MG63 (cell line): ENCODE data around the gene RNASE2. TPM values are rescaled to one million over a fixed set of nuclear protein-coding genes. Genes with fewer than 3 reads are reported as not detected.
"Not testable (repeated sequence)": the region's sequence is repeated elsewhere in the genome, so short reads cannot be mapped to it uniquely, and the experiment has no call there.

Source experiments
- DNase-seq: peaks from one replicate; pipeline ENCODE4 v3.0.0-alpha.2; 2020
- H3K27me3 ChIP-seq: fragments of 250-450 bp; sonication (Bioruptor Pico); 2 replicates; pipeline ENCODE4 v1.5.1; 2020; ENCODE audit warnings: mild to moderate bottlenecking, moderate library complexity
- H3K36me3 ChIP-seq: fragments of 250-450 bp; sonication (Bioruptor Pico); 2 replicates; pipeline ENCODE4 v1.5.1; 2020; ENCODE audit warnings: mild to moderate bottlenecking, moderate library complexity
- H3K4me3 ChIP-seq: fragments of 250-450 bp; sonication (Bioruptor Pico); 2 replicates; pipeline ENCODE4 v1.5.1; 2020; ENCODE audit warnings: mild to moderate bottlenecking, moderate library complexity
- H3K9me3 ChIP-seq: fragments of 250-450 bp; sonication (Bioruptor Pico); 2 replicates; pipeline ENCODE4 v1.5.1; 2020; ENCODE audit warnings: mild to moderate bottlenecking, moderate library complexity
- total RNA-seq: library from RNA; depleted of rRNA; stranded (reverse); fragments of >200 nt; shearing (Covaris generic); gene quantifications from 2 replicates; pipeline ENCODE4 v1.2.3, GENCODE V29; 2014; ENCODE audit warnings: low replicate concordance; rRNA removed

Gene RNASE2
- not detected in 2 replicates for total RNA-seq

DNA sequence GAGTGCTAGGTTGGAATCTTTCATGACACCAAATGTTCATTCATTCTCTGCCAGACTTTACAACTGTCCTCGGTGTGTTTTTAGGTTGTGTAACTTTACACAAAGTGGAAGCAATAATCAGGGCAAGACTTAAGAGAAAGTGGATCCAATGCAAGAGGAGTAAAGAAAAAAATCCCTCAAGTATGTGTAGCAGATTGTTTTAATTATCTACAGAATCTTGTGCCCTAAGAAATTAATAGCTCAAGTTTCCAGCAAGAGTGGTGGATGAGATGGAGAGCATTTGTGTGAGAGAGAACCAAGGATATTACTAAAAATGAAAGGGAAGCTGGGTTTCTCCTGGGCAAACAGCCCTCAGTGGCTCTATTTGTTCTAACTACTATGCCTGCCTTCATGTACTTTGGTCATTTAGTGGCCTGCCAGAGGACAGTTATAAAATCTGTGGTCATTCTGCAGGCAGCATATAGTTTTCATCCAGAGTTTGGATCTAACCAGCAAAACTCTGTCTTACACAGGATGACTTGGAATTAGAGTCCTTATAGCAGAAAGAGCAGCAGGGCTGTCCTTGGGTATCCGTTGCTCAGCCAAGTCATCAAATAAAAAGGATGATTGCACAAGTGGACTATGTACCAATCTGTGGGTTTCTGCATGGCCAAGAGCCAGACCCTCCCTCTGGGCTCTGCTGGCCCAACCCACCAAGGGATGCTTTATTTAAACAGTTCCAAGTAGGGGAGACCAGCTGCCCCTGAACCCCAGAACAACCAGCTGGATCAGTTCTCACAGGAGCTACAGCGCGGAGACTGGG lies at the start of gene RNASE2:
Gene RNASE2, plus strand, starts transcription at position 752 of the 802 bp plus-strand sequence. CDS start 285 bp downstream, outside the sequence.
- not testable (repeated sequence) for H3K36me3 ChIP-seq, H3K4me3 ChIP-seq, H3K9me3 ChIP-seq, H3K27me3 ChIP-seq, DNase-seq

DNA sequence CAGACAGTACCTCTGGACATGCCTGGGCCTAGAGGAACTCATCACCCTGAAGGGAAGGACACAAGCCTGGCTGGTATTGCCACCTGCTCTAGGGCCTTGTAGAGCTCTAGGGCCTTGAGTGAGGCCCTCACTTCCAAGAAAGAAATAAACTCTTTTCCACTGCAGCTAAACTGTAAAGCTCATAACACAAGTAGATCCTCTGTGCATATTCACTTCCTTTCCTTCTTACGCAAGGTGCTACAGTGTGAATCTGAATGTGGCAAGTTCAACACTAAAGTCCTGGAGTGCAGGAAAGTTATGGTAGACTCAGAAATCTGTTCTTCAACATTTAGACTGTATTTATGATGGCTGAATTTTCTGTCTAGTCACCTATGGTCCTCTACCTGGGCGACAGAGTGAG lies 49.6 kb upstream of the RNASE2 start:
- no peaks in the 10 kb centered on the region for H3K9me3 ChIP-seq
- H3K4me3 ChIP-seq, result no peak overlapping the region
- H3K36me3 ChIP-seq, result no peaks in the 10 kb centered on the region

GRCh38 chr14:20907214-20907613 lies 48.1 kb upstream of the RNASE2 start:
- no peaks in the 10 kb centered on the region for H3K36me3 ChIP-seq
- H3K9me3 ChIP-seq, result no peaks in the 10 kb centered on the region
- no peak overlapping the region for H3K4me3 ChIP-seq
- DNase-seq, result no peak
- no peaks in the 10 kb centered on the region for H3K27me3 ChIP-seq

More for the DNA sequence above, 49.6 kb upstream of the RNASE2 start:
- H3K27me3 ChIP-seq, result no peaks in the 10 kb centered on the region
- DNase-seq, result no peak

DNA sequence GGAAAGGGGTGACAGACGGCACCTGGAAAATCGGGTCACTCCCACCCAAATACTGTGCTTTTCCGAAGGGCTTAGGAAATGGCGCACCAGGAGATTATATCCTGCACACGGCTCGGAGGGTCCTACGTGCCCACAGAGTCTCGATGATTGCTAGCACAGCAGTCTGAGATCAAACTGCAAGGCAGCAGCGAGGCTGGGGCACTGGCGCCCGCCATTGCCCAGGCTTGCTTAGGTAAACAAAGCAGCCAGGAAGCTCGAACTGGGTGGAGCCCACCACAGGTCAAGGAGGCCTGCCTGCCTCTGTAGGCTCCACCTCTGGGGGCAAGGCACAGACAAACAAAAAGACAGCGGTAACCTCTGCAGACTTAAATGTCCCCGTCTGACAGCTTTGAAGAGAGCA lies 44.5 kb upstream of the RNASE2 start:
- not testable (repeated sequence) for H3K4me3 ChIP-seq, H3K27me3 ChIP-seq, H3K36me3 ChIP-seq, H3K9me3 ChIP-seq, DNase-seq

DNA sequence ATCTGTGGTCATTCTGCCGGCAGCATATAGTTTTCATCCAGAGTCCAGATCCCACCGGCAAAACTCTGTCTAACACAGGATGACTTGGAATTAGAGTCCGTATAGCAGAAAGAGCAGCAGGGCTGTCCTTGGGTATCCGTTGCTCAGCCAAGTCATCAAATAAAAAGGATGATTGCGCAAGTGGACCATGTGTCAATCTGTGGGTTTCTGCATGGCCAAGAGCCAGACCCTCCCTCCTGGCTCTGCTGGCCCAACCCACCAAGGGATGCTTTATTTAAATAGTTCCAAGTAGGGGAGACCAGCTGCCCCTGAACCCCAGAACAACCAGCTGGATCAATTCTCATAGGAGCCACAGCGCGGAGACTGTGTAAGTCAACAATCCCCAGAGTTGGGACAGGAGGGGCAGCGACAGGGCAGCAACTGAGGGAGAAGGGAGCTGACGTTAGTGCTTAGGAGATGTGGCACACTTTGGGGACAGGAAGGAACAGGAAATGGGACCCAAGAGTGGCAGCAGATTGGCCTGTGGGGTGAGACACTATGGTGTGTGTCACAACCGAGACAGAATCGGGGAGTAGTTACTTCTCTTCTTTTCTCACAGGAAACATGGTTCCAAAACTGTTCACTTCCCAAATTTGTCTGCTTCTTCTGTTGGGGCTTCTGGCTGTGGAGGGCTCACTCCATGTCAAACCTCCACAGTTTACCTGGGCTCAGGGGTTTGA lies 36.1 kb upstream of the RNASE2 start:
- not testable (repeated sequence) for H3K9me3 ChIP-seq, DNase-seq, H3K27me3 ChIP-seq, H3K4me3 ChIP-seq, H3K36me3 ChIP-seq

DNA sequence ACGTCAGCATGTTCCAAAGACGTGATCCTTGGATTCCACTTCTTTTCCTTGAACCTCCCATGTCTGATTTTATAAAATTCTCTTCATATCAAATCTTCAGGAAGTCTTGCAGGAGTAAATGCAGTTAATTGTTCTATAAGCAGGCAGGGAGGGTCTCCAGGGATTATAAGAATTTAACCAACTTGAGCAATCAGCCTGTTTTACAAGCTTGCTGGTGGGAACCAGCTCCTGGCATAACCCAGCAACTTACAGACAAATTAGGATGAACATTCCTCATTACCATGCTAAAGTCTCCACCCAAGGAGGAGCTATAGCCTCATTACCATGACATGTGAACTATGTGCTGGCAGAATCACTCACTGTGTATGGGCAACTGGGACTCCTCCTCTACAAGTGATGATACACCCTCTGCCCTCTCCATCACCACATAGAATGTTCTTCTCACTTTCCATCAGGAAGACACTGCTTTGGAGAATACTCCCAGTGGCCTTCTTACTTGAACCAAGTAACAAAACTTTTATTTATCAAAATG lies 31.5 kb upstream of the RNASE2 start:
- DNase-seq, H3K9me3 ChIP-seq, H3K36me3 ChIP-seq, H3K4me3 ChIP-seq, H3K27me3 ChIP-seq: not testable (repeated sequence)

GRCh38 chr14:20934148-20934762 lies 21.0 kb upstream of the RNASE2 start:
- H3K36me3 ChIP-seq, result no peaks in the 10 kb centered on the region
- H3K4me3 ChIP-seq, result no peak overlapping the region
- peak; percentile 22 for DNase-seq
- 0 out of 2 replicates have a peak, but pooled peaks cover 2% of the 10 kb centered on the region for H3K27me3 ChIP-seq
- no peaks in the 10 kb centered on the region for H3K9me3 ChIP-seq

GRCh38 chr14:20935303-20935984 lies 19.8 kb upstream of the RNASE2 start:
- no peak for DNase-seq
- no peaks in the 10 kb centered on the region for H3K9me3 ChIP-seq
- no peak overlapping the region for H3K4me3 ChIP-seq
- no peaks in the 10 kb centered on the region for H3K36me3 ChIP-seq
- 0 out of 2 replicates have a peak, but pooled peaks cover 2% of the 10 kb centered on the region for H3K27me3 ChIP-seq

DNA sequence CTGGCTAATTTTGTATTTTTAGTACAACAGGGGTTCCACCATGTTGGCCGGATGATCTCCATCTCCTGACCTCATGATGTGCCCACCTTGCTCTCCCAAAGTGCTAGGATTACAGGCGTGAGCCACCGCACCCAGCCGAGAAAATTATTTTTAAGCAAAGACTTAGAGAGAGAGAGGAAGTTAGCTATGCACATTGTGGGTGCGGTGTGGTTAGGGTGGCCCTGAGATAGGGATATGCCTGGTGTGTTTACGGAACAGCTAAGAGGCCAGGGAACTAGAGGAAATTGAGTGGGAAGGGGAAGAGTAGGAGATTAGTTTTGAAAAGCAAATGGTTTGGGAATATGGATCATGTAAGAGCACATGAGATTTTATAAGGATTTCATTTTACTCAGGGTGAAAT lies 10.1 kb upstream of the RNASE2 start:
- not testable (repeated sequence) for H3K4me3 ChIP-seq, DNase-seq, H3K9me3 ChIP-seq, H3K36me3 ChIP-seq, H3K27me3 ChIP-seq

DNA sequence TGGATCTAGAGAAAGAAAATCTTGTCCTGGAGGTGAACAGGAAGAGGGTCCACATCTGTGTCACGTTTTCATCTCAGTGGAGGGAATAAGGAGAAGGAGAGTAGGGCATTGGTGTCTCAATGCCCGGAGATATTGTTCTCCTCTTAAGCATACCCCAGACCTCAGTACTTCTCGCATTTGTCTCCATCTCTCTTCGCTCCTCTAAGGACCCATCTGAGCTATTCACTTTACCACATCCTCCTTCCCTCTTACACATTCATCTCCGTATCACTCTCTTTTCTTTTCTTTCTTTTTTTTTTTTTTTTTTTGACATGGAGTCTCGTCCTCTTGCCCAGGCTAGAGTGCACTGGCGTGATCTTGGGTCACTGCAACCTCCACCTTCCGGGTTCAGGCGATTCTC lies 8.6 kb upstream of the RNASE2 start:
- H3K27me3 ChIP-seq, H3K9me3 ChIP-seq, H3K36me3 ChIP-seq, DNase-seq, H3K4me3 ChIP-seq: not testable (repeated sequence)

DNA sequence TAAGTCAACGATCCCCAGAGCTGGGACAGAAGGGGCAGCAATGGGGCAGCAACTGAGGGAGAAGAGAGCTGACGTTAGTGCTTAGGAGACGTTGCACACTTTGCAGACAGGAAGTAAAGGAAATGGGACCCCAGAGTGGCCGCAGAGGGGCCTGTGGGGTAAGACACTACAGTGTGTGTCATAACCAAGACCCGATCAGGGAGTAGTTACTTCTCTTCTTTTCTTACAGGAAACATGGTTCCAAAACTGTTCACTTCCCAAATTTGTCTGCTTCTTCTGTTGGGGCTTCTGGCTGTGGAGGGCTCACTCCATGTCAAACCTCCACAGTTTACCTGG lies 219 bp downstream of the RNASE2 start:
- H3K27me3 ChIP-seq, H3K36me3 ChIP-seq, DNase-seq, H3K4me3 ChIP-seq, H3K9me3 ChIP-seq: not testable (repeated sequence)

DNA sequence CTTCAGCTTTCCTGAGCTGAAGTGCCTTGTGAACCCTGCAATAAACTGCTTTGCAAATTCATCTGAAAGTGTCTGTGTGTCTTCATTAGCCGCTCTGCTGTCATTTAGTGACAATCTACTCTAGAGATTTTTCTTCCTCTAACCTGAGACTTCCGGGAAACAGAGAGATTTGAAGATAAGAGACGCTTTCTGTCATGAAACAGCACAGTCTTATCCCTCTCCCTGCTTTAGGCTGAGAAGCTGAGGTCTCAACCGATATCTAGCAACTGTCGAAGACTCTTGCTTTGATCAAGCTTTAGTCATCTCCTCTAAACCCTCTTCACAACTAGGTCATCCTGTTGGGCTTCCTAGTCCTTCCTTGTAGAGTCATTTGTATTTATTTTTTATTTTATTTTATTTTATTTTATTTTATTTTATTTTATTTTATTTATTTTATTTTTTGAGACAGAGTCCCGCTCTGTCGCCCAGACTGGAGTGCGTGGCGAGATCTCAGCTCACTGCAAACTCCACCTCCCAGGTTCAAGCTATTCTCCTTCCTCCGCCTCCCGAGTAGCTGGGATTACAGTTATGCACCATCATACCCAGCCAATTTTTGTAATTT lies 1.2 kb downstream of the RNASE2 start:
- no peaks in the 10 kb centered on the region for H3K9me3 ChIP-seq
- no peaks in the 10 kb centered on the region for H3K36me3 ChIP-seq
- H3K4me3 ChIP-seq, result no peak overlapping the region
- H3K27me3 ChIP-seq, result no peaks in the 10 kb centered on the region
- no peak for DNase-seq

GRCh38 chr14:20958946-20959345 lies 3.7 kb downstream of the RNASE2 start:
- not testable (repeated sequence) for H3K36me3 ChIP-seq, DNase-seq, H3K27me3 ChIP-seq, H3K9me3 ChIP-seq, H3K4me3 ChIP-seq

GRCh38 chr14:20969336-20969735 lies 14.0 kb downstream of the RNASE2 start:
- Histone ChIP-seq H3K9me3 (no peaks in the 10 kb centered on the region), H3K36me3 (no peaks in the 10 kb centered on the region), H3K4me3 (no peak overlapping the region), H3K27me3 (0 out of 2 replicates have a peak, but pooled peaks cover 3% of the 10 kb centered on the region)
- DNase-seq, result no peak

- H3K9me3 ChIP-seq, result no peaks in the 10 kb centered on the region
- peak overlapping the region; percentile 52 for H3K4me3 ChIP-seq
- H3K36me3 ChIP-seq, result no peaks in the 10 kb centered on the region
- 0 out of 2 replicates have a peak, but pooled peaks cover 3% of the 10 kb centered on the region for H3K27me3 ChIP-seq
- no peak for DNase-seq
Measured at GRCh38 chr14:20970647-20970982, 15.3 kb downstream of the RNASE2 start.

DNA sequence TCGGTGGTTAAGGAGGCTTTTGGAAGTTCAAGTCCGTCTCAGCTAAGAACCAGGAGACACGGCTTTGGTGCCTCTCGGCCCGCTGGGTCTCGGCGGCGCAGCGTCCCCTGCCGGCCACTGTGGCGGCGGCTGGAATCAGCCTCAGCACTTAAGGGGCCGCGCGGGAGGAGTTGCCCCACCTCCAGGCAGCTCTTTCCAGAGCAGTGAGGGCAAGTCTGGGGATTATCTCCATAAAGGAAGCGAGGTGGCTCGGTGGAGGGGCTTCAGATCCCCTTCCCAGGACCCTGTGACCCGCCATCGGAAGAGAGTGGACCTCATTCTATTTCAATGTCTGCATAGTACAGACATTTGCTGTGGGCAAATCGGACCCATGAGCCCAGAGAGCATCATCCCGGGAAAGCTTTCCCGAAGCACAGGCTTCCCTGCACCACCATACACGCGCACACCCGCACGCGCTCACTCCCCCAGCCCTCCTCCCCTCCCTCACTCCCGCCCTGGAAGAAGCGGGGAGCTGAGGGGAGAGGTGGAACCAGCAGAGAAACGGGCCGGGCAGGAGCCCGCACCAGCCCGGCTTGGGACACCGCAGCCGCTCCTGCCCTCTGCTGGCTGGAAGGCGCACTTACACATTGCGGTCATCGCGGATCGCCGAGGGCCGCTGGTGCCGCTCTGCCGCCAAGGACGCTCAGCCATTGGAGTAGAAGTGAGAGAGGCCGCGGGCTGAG lies 15.9 kb downstream of the RNASE2 start:
- DNase-seq, result peak; percentile 74
- Histone ChIP-seq H3K27me3 (0 out of 2 replicates have a peak, but pooled peaks cover 3% of the 10 kb centered on the region), H3K4me3 (peak overlapping the region; percentile 52), H3K36me3 (no peaks in the 10 kb centered on the region), H3K9me3 (no peaks in the 10 kb centered on the region)
